ENCODE results near the gene ZNF678. TPM values are rescaled to one million over a fixed set of nuclear protein-coding genes. Genes with fewer than 3 reads are reported as not detected.
A peak's percentile ranks its signal among the peaks of the same experiment; 100 is the strongest.
"Not testable (repeated sequence)": the region's sequence is repeated elsewhere in the genome, so short reads cannot be mapped to it uniquely, and the experiment has no call there.

Gene ZNF678
- total RNA-seq, 1 experiment from 2014 or later, result 19.2 TPM

DNA sequence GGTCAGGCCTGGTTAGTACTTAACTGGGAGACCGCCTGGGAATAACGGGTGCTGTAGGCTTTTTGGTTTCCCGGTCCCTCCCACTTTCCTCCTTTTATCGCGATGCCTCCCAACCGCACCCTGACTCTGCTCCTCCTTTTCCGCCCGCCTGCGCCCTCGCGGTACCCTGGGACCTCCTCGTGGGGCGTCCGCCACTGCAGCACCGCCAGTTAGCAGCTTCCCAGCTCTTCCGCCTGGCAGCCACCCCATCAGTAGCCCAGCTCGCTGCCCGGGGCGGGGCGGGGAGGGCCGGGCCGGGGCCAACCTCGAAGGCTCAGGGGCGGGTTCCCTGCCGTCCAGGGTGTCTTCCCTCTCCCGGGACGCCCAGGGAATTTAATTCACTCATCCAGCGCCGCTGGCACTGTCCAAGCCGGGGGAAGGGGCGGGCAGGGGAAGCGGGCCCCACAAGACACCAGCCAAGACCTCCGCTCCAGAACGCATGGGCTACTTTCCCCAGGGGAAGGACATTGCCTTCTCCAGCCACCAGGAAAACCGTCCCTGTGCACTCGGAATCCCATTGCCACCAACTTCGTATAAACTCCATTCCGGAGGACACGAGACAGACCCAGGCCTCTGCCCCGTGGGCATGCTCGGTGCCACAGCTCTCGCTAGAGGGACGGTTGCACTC lies 2.0 kb upstream of the ZNF678 start:
- no peak for DNase-seq

GRCh38 chr1:227562037-227562436 lies 1.3 kb upstream of the ZNF678 start:
- Histone ChIP-seq H3K27me3 (no peaks in the 10 kb centered on the region), H3K9me3 (replicated peaks) (peaks cover 15% of the 10 kb centered on the region; the same call in 1 of the 2 replicates), H3K36me3 (peaks cover 4% of the 10 kb centered on the region; the same call in 1 of the 2 replicates), H3K27ac (no peak overlapping the region), H3K4me1 (no peaks in the 10 kb centered on the region), H3K4me3 (no peak overlapping the region)
- DNase-seq, result no peak

More for the DNA sequence above, 2.0 kb upstream of the ZNF678 start:
- no peak overlapping the region for H3K27ac ChIP-seq
- no peaks in the 10 kb centered on the region for H3K4me1 ChIP-seq
- H3K36me3 ChIP-seq, result no peaks in the 10 kb centered on the region; the same call in 1 of the 2 replicates
- H3K9me3 ChIP-seq (replicated peaks), result peaks cover 16% of the 10 kb centered on the region; the same call in 1 of the 2 replicates
- H3K27me3 ChIP-seq, result no peaks in the 10 kb centered on the region
- H3K4me3 ChIP-seq, result no peak overlapping the region

DNA sequence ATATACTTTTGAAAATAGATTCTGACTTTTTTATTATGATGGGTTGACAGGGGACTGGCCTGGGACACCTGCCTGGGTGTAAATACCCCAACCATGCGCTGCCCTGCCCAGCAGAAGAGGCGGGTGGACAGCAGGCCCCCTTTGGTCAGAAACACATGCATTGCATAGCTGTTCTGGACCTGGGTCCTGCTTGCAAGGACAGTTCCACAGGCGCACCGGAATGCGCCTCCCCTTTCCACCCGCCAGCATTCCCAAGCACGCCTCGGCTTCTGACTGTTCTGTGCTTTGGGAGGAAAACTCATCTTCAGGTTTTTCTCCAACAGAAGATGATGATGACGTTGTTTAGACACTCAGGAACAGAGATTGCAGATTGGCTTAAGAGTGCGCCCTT lies 428 bp upstream of the ZNF678 start:
- no peaks in the 10 kb centered on the region for H3K27me3 ChIP-seq
- 0 out of 2 replicates have a peak, but pooled peaks cover 4% of the 10 kb centered on the region for H3K36me3 ChIP-seq
- DNase-seq, result no peak
- H3K27ac ChIP-seq, result peak overlapping the region; percentile 96
- H3K9me3 ChIP-seq (replicated peaks), result peaks cover 9% of the 10 kb centered on the region; the same call in 1 of the 2 replicates
- H3K4me3 ChIP-seq, result peak overlapping the region; percentile 66
- H3K4me1 ChIP-seq, result no peaks in the 10 kb centered on the region

- H3K4me1 ChIP-seq, result no peaks in the 10 kb centered on the region
- H3K36me3 ChIP-seq, result peaks cover 13% of the 10 kb centered on the region; the same call in 1 of the 2 replicates
- no peaks in the 10 kb centered on the region for H3K27me3 ChIP-seq
- DNase-seq, result no peak
- H3K4me3 ChIP-seq, result no peak overlapping the region
- H3K9me3 ChIP-seq (replicated peaks), result peaks cover 8% of the 10 kb centered on the region; the same call in 1 of the 2 replicates
- H3K27ac ChIP-seq, result no peak overlapping the region
Observed at GRCh38 chr1:227567256-227567655, 3.9 kb downstream of the ZNF678 start.

- Histone ChIP-seq H3K27me3 (no peaks in the 10 kb centered on the region), H3K4me1 (no peaks in the 10 kb centered on the region), H3K9me3 (replicated peaks) (peaks cover 3% of the 10 kb centered on the region), H3K27ac (no peak overlapping the region), H3K4me3 (no peak overlapping the region), H3K36me3 (peaks cover 13% of the 10 kb centered on the region; the same call in 1 of the 2 replicates)
- no peak for DNase-seq
Observed at GRCh38 chr1:227568593-227568992, 5.2 kb downstream of the ZNF678 start.

DNA sequence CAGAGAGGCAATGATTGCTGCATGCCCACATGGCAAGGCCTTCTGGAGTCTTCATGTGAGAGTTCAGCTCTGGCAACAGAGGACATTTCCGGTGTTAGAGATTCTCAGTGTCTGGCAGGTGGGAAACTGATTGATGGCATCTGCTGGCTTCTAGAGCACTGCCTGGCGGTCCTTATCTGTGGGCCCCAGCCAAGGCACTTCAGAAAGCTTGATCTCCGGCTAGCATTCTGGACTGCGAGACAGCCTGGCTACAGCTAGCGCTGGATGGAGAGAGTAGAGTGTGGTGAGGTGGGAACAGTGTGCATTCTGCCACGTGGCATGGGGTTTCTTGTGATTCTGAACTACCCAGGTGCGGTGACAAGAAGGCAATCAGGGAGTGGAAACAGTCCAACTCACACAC lies 9.4 kb downstream of the ZNF678 start:
- no peak overlapping the region for H3K27ac ChIP-seq
- peaks cover 8% of the 10 kb centered on the region; the same call in 1 of the 2 replicates for H3K36me3 ChIP-seq
- H3K4me3 ChIP-seq, result no peak overlapping the region
- H3K9me3 ChIP-seq (replicated peaks), result peaks cover 28% of the 10 kb centered on the region
- H3K27me3 ChIP-seq, result no peaks in the 10 kb centered on the region
- no peak for DNase-seq
- no peaks in the 10 kb centered on the region for H3K4me1 ChIP-seq

DNA sequence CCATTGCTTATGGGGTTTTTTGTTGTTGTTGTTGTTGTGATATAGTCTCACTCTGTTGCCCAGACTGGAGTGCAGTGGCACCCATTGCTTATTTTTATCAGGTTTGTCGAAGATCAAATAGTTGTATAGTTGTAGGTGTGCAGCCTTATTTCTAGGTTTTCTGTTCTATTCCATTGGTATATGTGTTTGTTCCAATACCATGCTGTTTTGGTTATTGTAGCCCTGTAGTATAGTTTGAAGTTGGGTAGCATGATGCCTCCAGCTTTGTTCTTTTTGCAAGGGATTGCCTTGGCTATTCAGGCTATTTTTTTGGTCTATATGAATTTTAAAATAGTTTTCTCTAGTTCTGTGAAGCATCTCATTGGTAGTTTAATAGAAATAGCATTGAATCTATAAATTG lies 11.6 kb downstream of the ZNF678 start:
- Histone ChIP-seq H3K27me3 (no peaks in the 10 kb centered on the region), H3K4me3 (no peak overlapping the region), H3K4me1 (no peaks in the 10 kb centered on the region), H3K27ac (no peak overlapping the region), H3K9me3 (replicated peaks) (peaks cover 28% of the 10 kb centered on the region), H3K36me3 (peaks cover 6% of the 10 kb centered on the region; the same call in 1 of the 2 replicates)
- no peak for DNase-seq

GRCh38 chr1:227576189-227576588 lies 12.8 kb downstream of the ZNF678 start:
- H3K27me3 ChIP-seq, result no peaks in the 10 kb centered on the region
- H3K4me1 ChIP-seq, result no peaks in the 10 kb centered on the region
- H3K27ac ChIP-seq, result no peak overlapping the region
- no peak overlapping the region for H3K4me3 ChIP-seq
- H3K36me3 ChIP-seq, result peaks cover 3% of the 10 kb centered on the region; the same call in 1 of the 2 replicates
- DNase-seq, result no peak
- H3K9me3 ChIP-seq (replicated peaks), result peaks cover 25% of the 10 kb centered on the region

- no peak for DNase-seq
- Histone ChIP-seq H3K9me3 (replicated peaks) (peaks cover 25% of the 10 kb centered on the region), H3K4me3 (no peak overlapping the region), H3K4me1 (no peaks in the 10 kb centered on the region), H3K27me3 (no peaks in the 10 kb centered on the region), H3K36me3 (no peaks in the 10 kb centered on the region; the same call in 1 of the 2 replicates), H3K27ac (no peak overlapping the region)
Observed at GRCh38 chr1:227577500-227577899, 14.1 kb downstream of the ZNF678 start.

- Histone ChIP-seq H3K27me3 (no peaks in the 10 kb centered on the region), H3K9me3 (replicated peaks) (peaks cover 20% of the 10 kb centered on the region), H3K27ac (no peak overlapping the region), H3K36me3 (peaks cover 12% of the 10 kb centered on the region), H3K4me1 (no peaks in the 10 kb centered on the region), H3K4me3 (no peak overlapping the region)
- no peak for DNase-seq
Observed at GRCh38 chr1:227583354-227583753, 20.0 kb downstream of the ZNF678 start.

- no peak for DNase-seq
- Histone ChIP-seq H3K36me3 (peaks cover 18% of the 10 kb centered on the region), H3K27me3 (no peaks in the 10 kb centered on the region), H3K4me1 (no peaks in the 10 kb centered on the region), H3K4me3 (no peak overlapping the region), H3K9me3 (replicated peaks) (peaks cover 22% of the 10 kb centered on the region), H3K27ac (no peak overlapping the region)
Observed at GRCh38 chr1:227586733-227587132, 23.4 kb downstream of the ZNF678 start.

- DNase-seq, result no peak
- H3K4me1 ChIP-seq, result no peaks in the 10 kb centered on the region
- no peak overlapping the region for H3K27ac ChIP-seq
- H3K4me3 ChIP-seq, result no peak overlapping the region
- peaks cover 22% of the 10 kb centered on the region for H3K9me3 ChIP-seq (replicated peaks)
- no peaks in the 10 kb centered on the region for H3K27me3 ChIP-seq
- peaks cover 18% of the 10 kb centered on the region for H3K36me3 ChIP-seq
Observed at GRCh38 chr1:227587968-227588367, 24.6 kb downstream of the ZNF678 start.

GRCh38 chr1:227588769-227589168 lies 25.4 kb downstream of the ZNF678 start:
- Histone ChIP-seq H3K9me3 (replicated peaks) (peaks cover 19% of the 10 kb centered on the region), H3K36me3 (peaks cover 19% of the 10 kb centered on the region)
- H3K27me3 ChIP-seq, H3K4me1 ChIP-seq, DNase-seq, H3K27ac ChIP-seq, H3K4me3 ChIP-seq: not testable (repeated sequence)

GRCh38 chr1:227589777-227590176 lies 26.4 kb downstream of the ZNF678 start:
- H3K27ac ChIP-seq, H3K4me1 ChIP-seq, H3K4me3 ChIP-seq, DNase-seq, H3K27me3 ChIP-seq: not testable (repeated sequence)
- Histone ChIP-seq H3K9me3 (replicated peaks) (peaks cover 18% of the 10 kb centered on the region; the same call in 1 of the 2 replicates), H3K36me3 (peaks cover 13% of the 10 kb centered on the region)

DNA sequence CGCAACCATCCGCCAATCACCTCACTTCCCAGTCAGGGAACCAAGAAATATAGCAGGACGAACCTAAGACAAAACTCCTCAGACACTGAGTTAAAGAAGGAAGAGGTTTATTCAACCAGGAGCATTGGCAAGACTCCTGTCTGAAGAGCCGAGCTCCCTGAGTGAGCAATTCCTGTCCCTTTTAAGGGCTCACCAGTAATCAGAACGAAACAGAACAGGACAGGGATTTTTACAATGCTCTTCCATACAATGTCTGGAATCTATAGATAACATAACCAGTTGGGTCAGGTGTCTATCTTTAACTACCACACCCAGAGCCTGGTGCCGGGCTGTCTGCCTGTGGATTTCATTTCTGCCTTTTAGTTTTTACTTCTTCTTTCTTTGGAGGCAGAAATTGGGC lies 32.9 kb downstream of the ZNF678 start:
- DNase-seq, H3K36me3 ChIP-seq, H3K4me1 ChIP-seq, H3K4me3 ChIP-seq, H3K27me3 ChIP-seq, H3K27ac ChIP-seq: not testable (repeated sequence)
- H3K9me3 ChIP-seq (replicated peaks), result peaks cover 22% of the 10 kb centered on the region

DNA sequence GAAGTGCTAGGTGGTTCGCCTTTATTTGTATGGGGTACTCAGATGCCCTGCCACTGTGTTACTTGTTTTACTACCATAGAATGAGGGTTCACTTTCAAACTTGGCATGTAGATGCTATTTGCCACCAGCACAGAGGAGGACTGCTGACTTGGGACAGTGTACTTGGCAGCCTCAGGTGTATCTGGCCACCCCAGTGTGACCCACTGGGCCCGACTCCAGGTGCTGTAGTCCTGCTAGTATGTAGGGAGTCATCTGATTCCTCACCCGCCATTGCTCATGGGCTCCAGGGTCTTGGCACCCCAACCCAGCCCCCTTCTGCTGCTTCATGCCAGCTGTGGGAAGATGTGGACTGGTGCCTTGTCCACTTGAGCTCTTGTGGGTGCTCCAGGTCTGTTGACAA lies 40.0 kb downstream of the ZNF678 start:
- peaks cover 22% of the 10 kb centered on the region for H3K9me3 ChIP-seq (replicated peaks)
- H3K27me3 ChIP-seq, result no peaks in the 10 kb centered on the region
- H3K27ac ChIP-seq, result no peak overlapping the region
- H3K4me1 ChIP-seq, result no peaks in the 10 kb centered on the region
- no peaks in the 10 kb centered on the region; the same call in 1 of the 2 replicates for H3K36me3 ChIP-seq
- no peak for DNase-seq
- no peak overlapping the region for H3K4me3 ChIP-seq

Measured in SJCRH30 (cell line).